OCI-LY7 (cell line): ENCODE measurements around the gene GNB5. TPM values are rescaled to one million over a fixed set of nuclear protein-coding genes. Genes with fewer than 3 reads are reported as not detected.

ENCODE experiments used
- BruUV-seq: library from RNA; stranded (reverse); fragments of 400-500 nt; replicated peaks from 2 replicates; lab custom pipeline; 2021; lab: Mats Ljungman, UMichigan
- CTCF ChIA-PET: fragments of 300-600 bp; sonication (Branson Sonifier 250); formaldehyde crosslinking; loops from one replicate; lab custom pipeline; 2022; ENCODE audit warnings: antibody characterized with exemption; ENCODE audit not compliant: unreplicated experiment; lab: Charles Lee
- POLR2A ChIA-PET: fragments of 300-600 bp; sonication (Branson Sonifier 250); formaldehyde crosslinking; loops from one replicate; lab custom pipeline; 2022; ENCODE audit warnings: antibody characterized with exemption; lab: Charles Lee
- DNase-seq: peaks from one replicate; pipeline ENCODE4 v3.0.0-alpha.2; 2015; ENCODE audit warnings: low spot score
- H2AFZ ChIP-seq: fragments of 200-600 bp; sonication (generic), shearing (Covaris generic); 2 replicates; pipeline ENCODE4 v1.6.1; 2014; ENCODE audit warnings: mild to moderate bottlenecking, antibody characterized with exemption, low read length, moderate library complexity
- H3K27ac ChIP-seq: fragments of 200-600 bp; sonication (generic); 2 replicates; pipeline ENCODE4 v1.5.1; 2014; ENCODE audit warnings: mixed run types, low read depth, mild to moderate bottlenecking, moderate library complexity, low read length, inconsistent platforms; ENCODE audit not compliant: poor library complexity, severe bottlenecking
- H3K36me3 ChIP-seq: fragments of 200-600 bp; sonication (generic); 2 replicates; pipeline ENCODE4 v1.6.1; 2014; ENCODE audit warnings: mild to moderate bottlenecking, antibody characterized with exemption, low read length, moderate library complexity, mixed read lengths; ENCODE audit not compliant: insufficient read depth
- H3K4me1 ChIP-seq: fragments of 200-600 bp; sonication (generic); 2 replicates; pipeline ENCODE4 v1.5.1; 2014; ENCODE audit warnings: mild to moderate bottlenecking, low read length; ENCODE audit not compliant: insufficient read depth, poor library complexity, severe bottlenecking
- H3K4me2 ChIP-seq: fragments of 200-600 bp; sonication (generic); 2 replicates; pipeline ENCODE4 v1.6.1; 2014; ENCODE audit warnings: mild to moderate bottlenecking, low read length
- H3K4me3 ChIP-seq: fragments of 200-600 bp; sonication (generic); 2 replicates; pipeline ENCODE4 v1.5.1; 2014; ENCODE audit warnings: mild to moderate bottlenecking, low read depth, low read length; ENCODE audit not compliant: poor library complexity, severe bottlenecking
- H3K79me2 ChIP-seq: fragments of 200-600 bp; sonication (generic); 2 replicates; pipeline ENCODE4 v1.6.1; 2016; ENCODE audit warnings: low read depth, mild to moderate bottlenecking, low read length, moderate library complexity, mixed read lengths; ENCODE audit not compliant: insufficient read depth
- H3K9me2 ChIP-seq: fragments of 200-600 bp; sonication (generic); 2 replicates; pipeline ENCODE4 v1.6.1; 2016; ENCODE audit warnings: mild to moderate bottlenecking, low read length, mixed read lengths; ENCODE audit not compliant: insufficient read depth
- H3K9me3 ChIP-seq: fragments of 200-600 bp; sonication (generic); 2 replicates; pipeline ENCODE4 v1.6.1; 2014; ENCODE audit warnings: mild to moderate bottlenecking, mixed run types, low read length, mixed read lengths
- H4K20me1 ChIP-seq: fragments of 200-600 bp; sonication (generic); 2 replicates; pipeline ENCODE4 v1.6.1; 2014; ENCODE audit warnings: mild to moderate bottlenecking, antibody characterized with exemption, low read length, moderate library complexity, mixed read lengths; ENCODE audit not compliant: insufficient read depth
- EZH2phosphoT487 ChIP-seq: fragments of 200-600 bp; sonication (generic); IDR thresholded peaks from 2 replicates; pipeline ENCODE4 v1.6.1; 2018; ENCODE audit warnings: low read depth, borderline replicate concordance, mild to moderate bottlenecking, mixed run types, antibody characterized with exemption, low read length, moderate library complexity, mixed read lengths
- intact Hi-C: fragments of 100-400 bp; cut with micrococcal nuclease; formaldehyde crosslinking; loops from one replicate; pipeline ENCODE4 v1.10.0; 2022; ENCODE audit not compliant: unreplicated experiment
- total RNA-seq, 2 experiments: library from RNA; depleted of rRNA in 1 of 2; stranded (reverse); fragments of >200 nt in 1 of 2; shearing (Covaris generic) in 1 of 2; gene quantifications; 2 replicates each; pipeline ENCODE4 v1.2.3, GENCODE V29; 2014 to 2022
- TF ChIP-seq, protein P1 (sequence below): fragments of 200-600 bp; sonication (generic); conservative IDR thresholded peaks from 2 replicates; pipeline ENCODE4 v1.5.1; 2014; ENCODE audit warnings: mild to moderate bottlenecking, antibody characterized with exemption, low read length, moderate library complexity, mixed read lengths

GNB5 gene
- total RNA-seq, 2 experiments from 2014 or later: 49.0 to 53.9 TPM

DNA sequence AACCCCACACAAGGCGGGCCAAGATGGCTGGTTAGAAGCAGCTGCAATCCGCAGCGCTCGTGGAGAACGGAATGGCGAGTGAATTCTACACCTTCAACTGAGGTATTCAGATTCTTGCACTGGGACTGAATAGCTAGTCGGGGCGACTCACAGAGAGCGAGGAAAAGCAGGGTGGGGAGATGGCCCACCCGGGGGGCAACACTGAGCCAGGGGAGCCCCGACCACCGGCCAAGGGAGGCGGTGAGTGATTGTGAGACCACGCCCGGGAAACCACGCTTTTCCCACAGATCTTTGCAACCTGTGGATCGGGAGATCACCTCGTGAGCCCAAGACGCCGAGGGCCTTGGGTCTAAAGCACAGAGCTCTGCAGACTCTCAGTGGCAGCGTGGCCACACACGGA is 28.3 kb downstream of the GNB5 start:
- H3K4me3 ChIP-seq: no peak overlapping the region
- ChIA-PET POLR2A (interaction anchor here (1.0 to 1.7 kb wide), 2 partner anchors 10 to 16 kb away, joined by 3 to 5 read pairs; no protein-coding TSS in a partner anchor), CTCF (no interaction called here)
- peaks cover 42% of the 10 kb centered on the region for H3K79me2 ChIP-seq
- H3K9me3 ChIP-seq: no peaks in the 10 kb centered on the region
- no peaks in the 10 kb centered on the region for H3K9me2 ChIP-seq
- no peak overlapping the region for H3K27ac ChIP-seq
- TF ChIP-seq EZH2phosphoT487: no peak
- TF ChIP-seq, protein P1, sequence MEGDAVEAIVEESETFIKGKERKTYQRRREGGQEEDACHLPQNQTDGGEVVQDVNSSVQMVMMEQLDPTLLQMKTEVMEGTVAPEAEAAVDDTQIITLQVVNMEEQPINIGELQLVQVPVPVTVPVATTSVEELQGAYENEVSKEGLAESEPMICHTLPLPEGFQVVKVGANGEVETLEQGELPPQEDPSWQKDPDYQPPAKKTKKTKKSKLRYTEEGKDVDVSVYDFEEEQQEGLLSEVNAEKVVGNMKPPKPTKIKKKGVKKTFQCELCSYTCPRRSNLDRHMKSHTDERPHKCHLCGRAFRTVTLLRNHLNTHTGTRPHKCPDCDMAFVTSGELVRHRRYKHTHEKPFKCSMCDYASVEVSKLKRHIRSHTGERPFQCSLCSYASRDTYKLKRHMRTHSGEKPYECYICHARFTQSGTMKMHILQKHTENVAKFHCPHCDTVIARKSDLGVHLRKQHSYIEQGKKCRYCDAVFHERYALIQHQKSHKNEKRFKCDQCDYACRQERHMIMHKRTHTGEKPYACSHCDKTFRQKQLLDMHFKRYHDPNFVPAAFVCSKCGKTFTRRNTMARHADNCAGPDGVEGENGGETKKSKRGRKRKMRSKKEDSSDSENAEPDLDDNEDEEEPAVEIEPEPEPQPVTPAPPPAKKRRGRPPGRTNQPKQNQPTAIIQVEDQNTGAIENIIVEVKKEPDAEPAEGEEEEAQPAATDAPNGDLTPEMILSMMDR: no peak
- no TSS peak for BruUV-seq
- peaks cover 23% of the 10 kb centered on the region for H3K4me1 ChIP-seq
- peaks cover 53% of the 10 kb centered on the region for H3K36me3 ChIP-seq
- no peak overlapping the region for H3K4me2 ChIP-seq
- no peaks in the 10 kb centered on the region for H4K20me1 ChIP-seq
- no peak for DNase-seq
- H2AFZ ChIP-seq: no peak overlapping the region
- intact Hi-C loops: no loop called here

DNA sequence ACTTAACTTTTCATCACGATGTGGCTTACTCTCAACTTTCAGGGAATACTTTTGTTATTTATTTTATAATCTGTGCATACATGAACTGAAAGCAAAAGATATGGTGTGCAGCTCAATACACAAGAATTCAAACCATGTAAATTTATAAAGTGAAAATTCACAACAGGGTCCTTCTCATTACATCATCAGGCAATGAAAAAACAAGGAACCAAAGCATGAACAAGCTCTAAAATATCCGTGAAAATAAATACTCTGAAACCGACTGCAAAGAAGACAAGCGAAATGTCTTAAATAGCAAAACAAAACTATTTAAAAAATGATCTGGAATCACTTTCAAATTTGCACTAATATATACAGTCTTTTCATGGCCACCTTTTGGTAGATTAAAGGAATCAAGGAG is 28.9 kb downstream of the GNB5 start:
- Histone ChIP-seq H3K79me2 (peaks cover 36% of the 10 kb centered on the region), H3K27ac (no peak overlapping the region), H3K9me2 (no peaks in the 10 kb centered on the region), H3K9me3 (no peaks in the 10 kb centered on the region), H3K4me1 (peaks cover 23% of the 10 kb centered on the region), H2AFZ (no peak overlapping the region), H3K4me3 (no peak overlapping the region), H3K4me2 (no peak overlapping the region), H4K20me1 (no peaks in the 10 kb centered on the region), H3K36me3 (peaks cover 53% of the 10 kb centered on the region)
- TF ChIP-seq, protein P1: no peak
- TF ChIP-seq EZH2phosphoT487: no peak
- no TSS peak for BruUV-seq
- intact Hi-C loops: no loop called here
- CTCF ChIA-PET: no interaction called here
- POLR2A ChIA-PET: interaction anchor here (0.7 to 1.7 kb wide), 2 partner anchors 9 to 22 kb away, joined by 3 to 5 read pairs; no protein-coding TSS in a partner anchor
- no peak for DNase-seq

DNA sequence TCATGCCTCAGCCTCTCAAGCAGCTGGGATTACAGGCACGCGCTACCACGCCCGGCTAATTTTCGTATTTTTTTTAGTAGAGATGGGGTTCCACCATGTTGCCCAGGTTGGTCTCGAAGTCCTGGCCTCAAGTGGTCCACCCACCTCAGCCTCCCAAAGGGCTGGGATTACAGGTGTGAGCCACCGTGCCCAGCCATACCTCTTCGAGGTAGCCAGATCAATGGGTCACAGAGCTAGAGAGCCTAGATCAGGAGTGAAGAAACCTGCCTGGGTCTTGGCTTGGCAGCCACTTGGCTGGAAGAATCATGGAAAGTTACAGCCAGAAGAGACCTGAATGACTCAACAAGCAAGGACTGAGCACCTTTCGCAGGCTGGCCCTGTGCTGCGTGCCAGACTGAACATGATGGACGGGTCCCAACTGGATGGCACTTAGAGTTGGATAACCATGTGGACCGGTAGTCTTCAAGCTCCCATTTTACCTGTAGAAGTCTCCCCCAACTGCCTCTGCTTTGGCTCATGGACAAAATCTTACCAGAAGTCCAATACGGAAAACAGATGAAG is 29.7 kb downstream of the GNB5 start:
- no peaks in the 10 kb centered on the region for H3K9me3 ChIP-seq
- CTCF ChIA-PET: interaction anchor here (0.6 kb wide), 1 partner anchor 69 kb away, joined by 3 read pairs; no protein-coding TSS in a partner anchor
- no peak overlapping the region for H3K27ac ChIP-seq
- H3K36me3 ChIP-seq: peaks cover 53% of the 10 kb centered on the region
- H2AFZ ChIP-seq: no peak overlapping the region
- peaks cover 28% of the 10 kb centered on the region for H3K79me2 ChIP-seq
- H3K4me2 ChIP-seq: no peak overlapping the region
- no peak for TF ChIP-seq EZH2phosphoT487
- TF ChIP-seq, protein P1: no peak
- no peaks in the 10 kb centered on the region for H4K20me1 ChIP-seq
- no peak overlapping the region for H3K4me3 ChIP-seq
- BruUV-seq: no TSS peak
- POLR2A ChIA-PET: interaction anchor here (0.7 to 1.7 kb wide), 2 partner anchors 9 to 23 kb away, joined by 3 to 5 read pairs; no protein-coding TSS in a partner anchor
- peaks cover 22% of the 10 kb centered on the region for H3K4me1 ChIP-seq
- intact Hi-C loops: no loop called here
- H3K9me2 ChIP-seq: no peaks in the 10 kb centered on the region
- DNase-seq: no peak
